ENCODE measurements around the gene KLHL6. TPM values are rescaled to one million over a fixed set of nuclear protein-coding genes. Genes with fewer than 3 reads are reported as not detected.
"Not testable (repeated sequence)": the region's sequence is repeated elsewhere in the genome, so short reads cannot be mapped to it uniquely, and the experiment has no call there.

KLHL6 gene
- total RNA-seq, 1 donor from 2014 or later, result 36.7 TPM

- no peaks in the 10 kb centered on the region for H3K9me3 ChIP-seq
- H3K4me3 ChIP-seq, result no peak overlapping the region
- DNase-seq, result no peak
- H3K27me3 ChIP-seq (ENCODE audit: low read depth), result no peaks in the 10 kb centered on the region
- no peak overlapping the region for H3K27ac ChIP-seq
- peaks cover 12% of the 10 kb centered on the region for H3K4me1 ChIP-seq
- no peak for ATAC-seq
- H3K36me3 ChIP-seq, result no peaks in the 10 kb centered on the region
- no peak for TF ChIP-seq CTCF (IDR thresholded peaks at IDR 0.05)
- intact Hi-C loops (cut with DNase I), result no loop called here
These were observed 71.0 kb downstream of the KLHL6 start for GRCh38 chr3:183484431-183485075.

GRCh38 chr3:183481582-183481981 lies 73.9 kb downstream of the KLHL6 start:
- Histone ChIP-seq H3K4me1 (peaks cover 12% of the 10 kb centered on the region), H3K27me3 (ENCODE audit: low read depth) (no peaks in the 10 kb centered on the region), H3K27ac (no peak overlapping the region), H3K9me3 (no peaks in the 10 kb centered on the region), H3K36me3 (no peaks in the 10 kb centered on the region), H3K4me3 (no peak overlapping the region)
- TF ChIP-seq CTCF (IDR thresholded peaks at IDR 0.05), result no peak
- intact Hi-C loops (cut with DNase I), result no loop called here
- ATAC-seq (no peak), DNase-seq (no peak)

- ATAC-seq, result no peak
- intact Hi-C loops (cut with DNase I), result no loop called here
These were observed 77.0 kb downstream of the KLHL6 start for GRCh38 chr3:183478501-183478900.

GRCh38 chr3:183477801-183478456 lies 77.6 kb downstream of the KLHL6 start:
- Histone ChIP-seq H3K27ac (no peak overlapping the region), H3K9me3 (no peaks in the 10 kb centered on the region), H3K36me3 (no peaks in the 10 kb centered on the region), H3K4me3 (no peak overlapping the region), H3K4me1 (peaks cover 4% of the 10 kb centered on the region), H3K27me3 (ENCODE audit: low read depth) (no peaks in the 10 kb centered on the region)
- intact Hi-C loops (cut with DNase I), result no loop called here
- DNase-seq (no peak), ATAC-seq (no peak)
- no peak for TF ChIP-seq CTCF (IDR thresholded peaks at IDR 0.05)

More at GRCh38 chr3:183478501-183478900, 77.0 kb downstream of the KLHL6 start:
- Histone ChIP-seq H3K9me3 (no peaks in the 10 kb centered on the region), H3K36me3 (no peaks in the 10 kb centered on the region), H3K27me3 (ENCODE audit: low read depth) (no peaks in the 10 kb centered on the region), H3K4me3 (no peak overlapping the region), H3K27ac (no peak overlapping the region), H3K4me1 (peaks cover 10% of the 10 kb centered on the region)
- no peak for DNase-seq
- no peak for TF ChIP-seq CTCF (IDR thresholded peaks at IDR 0.05)

- H3K36me3 ChIP-seq; intact Hi-C loops (cut with DNase I); DNase-seq; ATAC-seq; H3K27me3 ChIP-seq (ENCODE audit: low read depth); H3K9me3 ChIP-seq; H3K4me1 ChIP-seq; H3K27ac ChIP-seq; H3K4me3 ChIP-seq: not testable (repeated sequence)
These were observed 79.7 kb downstream of the KLHL6 start for GRCh38 chr3:183475764-183476162.

GRCh38 chr3:183475016-183475763 lies 80.3 kb downstream of the KLHL6 start:
- intact Hi-C loops (cut with DNase I), result no loop called here

More at GRCh38 chr3:183475016-183475763, 80.3 kb downstream of the KLHL6 start:
- Histone ChIP-seq H3K27ac (no peak overlapping the region), H3K4me1 (no peaks in the 10 kb centered on the region), H3K9me3 (no peaks in the 10 kb centered on the region), H3K27me3 (ENCODE audit: low read depth) (no peaks in the 10 kb centered on the region), H3K4me3 (no peak overlapping the region), H3K36me3 (no peaks in the 10 kb centered on the region)
- no peak for DNase-seq
- TF ChIP-seq CTCF (IDR thresholded peaks at IDR 0.05), result no peak
- no peak for ATAC-seq

Data from lower lobe of right lung (tissue), 2 donors.